ENCODE data around the gene C1S.

DNA sequence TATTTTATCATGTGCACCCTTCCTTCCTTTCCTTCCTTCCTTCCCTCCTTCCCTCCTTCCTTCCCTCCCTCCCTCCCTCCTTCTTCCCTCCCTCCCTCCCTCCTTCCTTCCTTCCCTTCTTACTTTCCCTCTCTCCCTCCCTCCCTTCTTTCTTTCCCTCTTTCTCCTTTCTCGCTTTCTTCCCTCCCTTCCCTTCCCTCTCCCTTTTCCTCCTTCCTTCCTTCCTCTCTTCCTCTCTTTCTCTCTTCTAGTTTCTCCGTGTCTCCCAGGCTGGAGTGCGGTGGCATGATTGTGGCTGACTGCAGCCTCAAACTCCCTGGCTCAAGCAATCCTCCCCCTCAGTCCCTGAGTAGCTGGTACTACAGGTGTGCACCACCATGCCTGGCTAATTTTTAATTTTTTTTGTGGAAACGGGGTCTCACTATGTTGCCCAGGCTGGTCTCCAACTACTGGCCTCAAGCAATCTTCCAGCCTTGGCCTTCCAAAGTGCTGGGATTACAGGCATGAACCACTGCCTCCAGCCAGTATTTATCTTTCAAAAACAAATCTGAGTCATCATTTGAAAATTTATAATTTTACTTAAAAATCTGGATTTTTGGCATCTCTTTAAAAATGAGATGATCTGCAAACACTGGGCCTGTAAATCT, 40.7 kb downstream of the C1S start:
- TF ChIP-seq, protein P1, sequence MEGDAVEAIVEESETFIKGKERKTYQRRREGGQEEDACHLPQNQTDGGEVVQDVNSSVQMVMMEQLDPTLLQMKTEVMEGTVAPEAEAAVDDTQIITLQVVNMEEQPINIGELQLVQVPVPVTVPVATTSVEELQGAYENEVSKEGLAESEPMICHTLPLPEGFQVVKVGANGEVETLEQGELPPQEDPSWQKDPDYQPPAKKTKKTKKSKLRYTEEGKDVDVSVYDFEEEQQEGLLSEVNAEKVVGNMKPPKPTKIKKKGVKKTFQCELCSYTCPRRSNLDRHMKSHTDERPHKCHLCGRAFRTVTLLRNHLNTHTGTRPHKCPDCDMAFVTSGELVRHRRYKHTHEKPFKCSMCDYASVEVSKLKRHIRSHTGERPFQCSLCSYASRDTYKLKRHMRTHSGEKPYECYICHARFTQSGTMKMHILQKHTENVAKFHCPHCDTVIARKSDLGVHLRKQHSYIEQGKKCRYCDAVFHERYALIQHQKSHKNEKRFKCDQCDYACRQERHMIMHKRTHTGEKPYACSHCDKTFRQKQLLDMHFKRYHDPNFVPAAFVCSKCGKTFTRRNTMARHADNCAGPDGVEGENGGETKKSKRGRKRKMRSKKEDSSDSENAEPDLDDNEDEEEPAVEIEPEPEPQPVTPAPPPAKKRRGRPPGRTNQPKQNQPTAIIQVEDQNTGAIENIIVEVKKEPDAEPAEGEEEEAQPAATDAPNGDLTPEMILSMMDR (IDR thresholded peaks at IDR 0.05) = no peak
- no peak for TF ChIP-seq POLR2A (IDR thresholded peaks at IDR 0.05)

All from lower leg skin (tissue), 3 donors.